ENCODE data around the gene HPCAL1.
A peak's percentile ranks its signal among the peaks of the same experiment; 100 is the strongest.

The HPCAL1 gene

GRCh38 chr2:10385933-10386773 lies 83.4 kb downstream of the HPCAL1 start:
- intact Hi-C loops (cut with DNase I) = no loop called here
- no peak for DNase-seq

- intact Hi-C loops (cut with DNase I) = no loop called here
- DNase-seq = no peak
Observed at GRCh38 chr2:10387033-10387432, 84.3 kb downstream of the HPCAL1 start.

DNA sequence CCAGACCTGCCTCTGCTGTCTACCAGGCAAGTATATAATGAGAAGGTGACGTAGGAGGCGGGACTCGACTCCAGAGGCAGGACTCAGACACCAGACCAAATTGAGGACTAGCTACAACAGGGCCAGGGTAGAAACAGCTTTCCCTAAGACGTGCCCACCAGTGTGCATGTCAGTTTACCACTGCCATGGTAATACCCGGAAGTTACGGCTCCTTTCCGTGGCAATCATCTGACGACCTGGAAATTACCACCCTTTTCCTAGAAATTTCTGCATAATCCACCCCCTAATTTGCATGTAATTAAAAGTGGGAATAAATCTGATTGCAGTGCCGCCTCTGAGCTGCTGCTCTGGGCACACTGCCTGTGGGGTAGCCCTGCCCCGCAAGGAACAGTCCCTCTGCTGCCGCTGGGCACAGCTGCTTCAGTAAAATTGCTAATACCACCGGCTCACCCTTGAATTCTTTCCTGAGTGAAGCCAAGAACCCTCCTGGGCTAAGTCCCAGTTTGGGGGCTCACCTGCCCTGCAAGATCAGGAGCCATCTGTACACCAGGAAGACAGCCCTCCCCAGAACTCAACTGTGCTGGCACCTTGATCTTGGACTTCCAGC lies 86.4 kb downstream of the HPCAL1 start:
- intact Hi-C loops (cut with DNase I) = no loop called here
- no peak for DNase-seq

DNA sequence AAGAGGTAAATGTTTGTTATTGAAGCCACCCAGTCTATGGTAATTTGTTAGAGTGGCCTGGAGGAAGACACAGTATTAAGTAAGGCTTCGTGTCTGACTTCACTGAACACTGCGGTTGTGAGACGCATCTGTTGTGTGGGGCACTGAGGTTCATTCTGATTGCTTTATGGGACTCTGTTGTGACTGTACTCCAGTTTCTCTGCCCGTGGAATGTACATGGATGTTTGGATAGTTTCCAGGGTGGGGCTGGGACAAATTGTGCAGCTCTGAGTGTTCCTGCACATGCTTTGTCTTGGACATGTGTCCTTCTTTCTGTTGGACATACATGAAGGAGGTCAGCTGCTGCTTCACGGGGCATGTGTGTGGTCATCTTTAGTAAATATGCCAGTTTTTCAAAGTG lies 86.9 kb downstream of the HPCAL1 start:
- intact Hi-C loops (cut with DNase I) = no loop called here

DNA sequence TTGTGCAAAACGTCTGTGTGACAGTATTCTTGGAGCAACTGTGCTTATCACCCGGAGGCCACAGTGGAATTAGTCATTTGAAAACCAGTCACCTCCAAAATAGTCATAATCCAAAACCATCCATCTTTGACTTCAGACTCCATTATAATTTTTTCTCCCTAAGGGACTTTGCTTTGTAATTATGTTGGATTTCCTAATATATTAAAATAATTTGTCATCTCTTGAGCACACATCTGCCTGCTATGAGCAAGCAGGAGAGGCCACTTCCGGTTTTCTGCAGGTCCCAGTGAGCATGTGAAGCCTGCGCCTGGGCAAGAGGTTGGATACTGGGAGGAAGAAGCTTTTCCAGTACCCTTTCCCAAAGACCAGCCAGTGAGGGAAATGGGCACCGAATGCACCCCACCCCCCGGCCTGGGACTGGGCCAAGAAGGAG lies 87.7 kb downstream of the HPCAL1 start:
- intact Hi-C loops (cut with DNase I) = no loop called here
- no peak for DNase-seq

More for the DNA sequence above, 86.9 kb downstream of the HPCAL1 start:
- no peak for DNase-seq

- intact Hi-C loops (cut with DNase I) = no loop called here
- no peak for DNase-seq
Observed at GRCh38 chr2:10392100-10392499, 89.4 kb downstream of the HPCAL1 start.

- no peak for DNase-seq
- intact Hi-C loops (cut with DNase I) = no loop called here
Observed at GRCh38 chr2:10392548-10392947, 89.8 kb downstream of the HPCAL1 start.

DNA sequence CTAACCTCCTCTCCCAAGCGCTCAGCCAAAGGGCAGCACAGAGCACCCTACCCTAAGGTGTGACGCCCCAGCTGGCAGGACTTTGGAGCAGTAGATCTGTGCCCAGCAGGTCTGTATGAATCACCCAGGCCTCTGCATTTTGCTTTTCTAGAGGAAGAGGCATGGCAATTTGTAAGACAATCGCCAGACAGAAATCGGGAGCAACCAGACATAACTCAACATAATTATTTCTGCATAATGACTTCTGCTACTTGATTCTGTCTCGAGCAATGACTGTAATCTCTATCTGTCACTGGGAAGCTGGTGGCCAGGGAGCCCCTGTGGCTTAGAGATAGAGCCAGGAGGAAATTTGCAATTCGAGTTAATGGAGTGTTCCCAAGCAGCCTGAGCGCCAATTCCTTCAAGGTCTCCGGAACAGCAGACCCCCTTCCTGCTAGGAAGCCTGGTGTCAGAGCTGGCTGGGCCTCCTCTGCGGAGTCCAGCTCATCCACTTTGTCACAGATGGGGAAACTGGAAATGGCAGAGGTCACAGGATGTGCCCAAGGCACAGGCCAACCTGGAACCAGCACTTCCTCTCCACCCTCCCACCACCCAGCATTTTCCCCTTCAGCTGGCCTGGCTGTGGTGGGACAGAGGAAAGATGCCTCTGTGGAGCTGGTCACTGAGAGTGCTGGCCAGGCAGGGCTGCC lies 90.4 kb downstream of the HPCAL1 start:
- intact Hi-C loops (cut with DNase I) = no loop called here
- DNase-seq = no peak

DNA sequence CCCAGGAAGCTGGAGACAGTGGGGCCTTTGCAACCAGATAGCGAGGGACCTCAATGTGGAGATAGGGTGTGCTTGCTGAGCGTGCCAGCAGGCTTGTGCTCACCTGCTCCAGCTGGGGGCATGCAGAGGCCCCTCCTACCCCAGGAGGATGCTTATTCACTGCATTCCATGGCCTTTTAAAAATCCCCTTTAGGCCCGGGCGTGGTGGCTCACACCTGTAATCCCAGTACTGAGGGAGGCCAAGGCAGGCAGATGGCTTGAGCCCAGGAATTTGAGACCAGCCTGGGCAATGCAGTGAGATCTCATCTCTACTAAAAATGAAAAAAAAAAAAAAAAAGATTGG lies 90.9 kb downstream of the HPCAL1 start:
- intact Hi-C loops (cut with DNase I) = no loop called here
- no peak for DNase-seq

DNA sequence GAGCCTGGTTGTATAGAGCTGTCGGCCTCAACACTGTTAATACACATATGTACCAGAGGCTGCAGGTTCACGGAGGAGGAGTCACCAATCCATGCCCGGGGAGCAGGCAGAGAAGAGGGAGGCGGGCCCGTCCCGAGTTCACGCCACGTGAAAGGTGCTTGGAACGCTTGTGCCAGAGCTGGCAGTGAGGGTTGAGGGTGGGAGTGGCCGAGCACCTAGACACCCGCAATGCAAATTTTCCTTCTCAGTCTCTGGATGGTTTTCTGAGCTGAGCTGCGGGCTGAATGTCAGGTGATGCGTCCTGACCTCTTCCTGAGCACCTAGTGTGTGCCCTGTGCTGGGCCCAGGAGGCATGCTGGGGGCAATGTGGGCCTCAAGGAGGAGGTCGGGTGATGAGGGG lies 93.2 kb downstream of the HPCAL1 start:
- intact Hi-C loops (cut with DNase I) = no loop called here
- DNase-seq = no peak

GRCh38 chr2:10396464-10396863 lies 93.8 kb downstream of the HPCAL1 start:
- DNase-seq = no peak
- intact Hi-C loops (cut with DNase I) = no loop called here

DNA sequence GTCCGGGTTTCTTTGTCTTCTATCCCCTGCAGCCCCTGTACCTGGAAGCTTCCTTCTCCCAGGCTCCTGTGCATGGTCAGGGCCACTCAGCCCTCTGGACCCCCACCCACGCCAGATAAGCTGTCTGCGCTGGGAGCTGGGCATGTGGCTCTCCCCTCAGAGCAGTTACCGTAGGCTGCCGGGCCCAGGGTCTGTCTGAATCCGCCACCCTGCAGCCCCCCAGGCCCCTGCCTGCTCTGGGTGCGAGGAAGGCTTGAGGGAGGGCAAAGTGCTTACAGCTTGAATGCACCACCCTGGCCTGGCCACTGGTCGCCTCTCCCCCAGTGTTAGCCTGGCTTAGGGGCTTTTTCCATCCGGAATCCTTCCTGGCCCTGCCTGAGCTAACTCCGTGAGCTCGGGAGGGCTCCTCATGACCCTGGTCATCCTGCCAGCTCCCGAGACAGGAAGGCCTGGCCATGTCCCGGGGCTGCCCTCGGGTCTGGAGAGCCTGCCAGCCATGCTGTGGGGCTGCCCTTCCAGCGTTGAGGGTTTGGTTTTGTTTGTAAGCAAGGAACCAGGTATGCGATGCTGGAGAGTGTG lies 94.7 kb downstream of the HPCAL1 start:
- intact Hi-C loops (cut with DNase I) = no loop called here

DNA sequence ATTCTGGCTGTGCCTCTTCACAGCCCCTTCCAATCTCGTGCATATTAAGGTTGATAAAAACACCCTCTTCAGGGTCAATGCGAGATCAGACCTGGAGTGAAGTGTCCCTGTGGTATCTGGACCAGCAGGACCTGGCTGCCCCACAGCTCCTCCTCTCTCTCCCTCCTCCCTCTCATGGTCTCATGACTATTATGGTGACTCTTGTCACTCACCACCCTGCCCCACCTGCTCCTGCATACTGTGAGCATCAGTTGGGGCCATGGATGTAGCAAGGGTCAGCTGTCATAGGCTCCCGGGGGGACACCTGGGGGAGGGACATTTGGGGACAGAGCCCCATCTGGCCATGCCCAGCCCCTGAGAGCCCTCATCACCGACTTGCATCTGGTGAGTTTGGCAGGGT lies 95.2 kb downstream of the HPCAL1 start:
- DNase-seq = no peak
- intact Hi-C loops (cut with DNase I) = no loop called here

More for the DNA sequence above, 94.7 kb downstream of the HPCAL1 start:
- DNase-seq = no peak

GRCh38 chr2:10398496-10398895 lies 95.8 kb downstream of the HPCAL1 start:
- intact Hi-C loops (cut with DNase I) = no loop called here
- DNase-seq = peak in 1 of 42 donors; percentile 18

- no peak for DNase-seq
- intact Hi-C loops (cut with DNase I) = no loop called here
Observed at GRCh38 chr2:10399358-10399757, 96.7 kb downstream of the HPCAL1 start.

DNA sequence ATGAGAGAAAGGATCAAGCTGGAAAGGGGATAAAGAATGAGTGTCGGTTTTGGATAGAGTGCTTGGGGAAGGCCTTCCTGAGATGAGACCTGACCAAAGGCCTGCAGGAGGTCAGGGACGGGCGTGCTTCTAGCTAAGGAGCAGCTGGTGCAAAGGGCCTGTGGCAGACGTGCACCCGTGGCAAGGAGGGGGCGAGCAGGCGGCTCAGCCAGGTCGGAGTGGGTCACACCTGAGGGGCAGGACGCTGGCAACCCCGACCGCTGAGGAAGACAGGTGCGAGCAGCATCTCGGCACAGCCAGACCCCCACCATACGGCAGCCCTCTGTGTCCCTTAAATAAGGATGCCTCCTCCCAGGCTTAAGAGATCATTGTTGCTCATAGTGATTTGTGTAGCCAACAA lies 97.3 kb downstream of the HPCAL1 start:
- intact Hi-C loops (cut with DNase I) = no loop called here
- no peak for DNase-seq

- peak in 22 of 42 donors; percentile 6 to 64 (median 29) for DNase-seq
- intact Hi-C loops (cut with DNase I) = no loop called here
Observed at GRCh38 chr2:10400568-10400977, 97.9 kb downstream of the HPCAL1 start.

GRCh38 chr2:10400978-10401951 lies 98.6 kb downstream of the HPCAL1 start:
- DNase-seq = no peak
- intact Hi-C loops (cut with DNase I) = no loop called here

DNA sequence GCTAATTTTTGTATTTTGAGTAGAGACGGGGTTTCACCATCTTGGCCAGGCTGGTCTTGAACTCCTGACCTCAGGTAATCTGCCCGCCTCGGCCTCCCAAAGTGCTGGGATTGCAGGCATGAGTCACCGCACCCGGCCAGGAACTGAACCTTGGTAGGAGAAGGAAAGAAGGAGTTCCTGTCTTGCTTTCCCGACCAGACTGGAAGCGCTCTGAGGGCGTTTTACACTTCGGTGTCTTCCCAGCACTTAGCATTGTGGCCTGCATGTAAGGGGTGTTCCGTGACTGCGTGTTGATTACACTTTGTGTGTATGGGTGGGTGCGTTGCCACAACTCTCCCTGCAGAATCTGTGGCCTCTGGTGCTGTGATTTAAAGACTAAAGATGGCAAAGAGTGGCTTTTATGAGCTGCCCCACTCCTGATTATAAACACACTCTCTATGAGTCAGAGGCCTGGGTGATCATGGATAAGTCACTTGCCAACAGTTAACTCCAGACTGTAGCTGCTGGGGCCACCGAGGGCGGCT lies 99.4 kb downstream of the HPCAL1 start:
- intact Hi-C loops (cut with DNase I) = no loop called here

More for the DNA sequence above, 99.4 kb downstream of the HPCAL1 start:
- DNase-seq = no peak

Measured in head of caudate nucleus (tissue), 42 donors.